Measurements from ENCODE around the gene TLX2.
A peak's percentile ranks its signal among the peaks of the same experiment; 100 is the strongest.

The TLX2 gene

GRCh38 chr2:74496997-74497776 is 17.1 kb upstream of the TLX2 start:
- DNase-seq (ENCODE audit: low read depth in 2 of 2): no peak

GRCh38 chr2:74497777-74498499 is 16.3 kb upstream of the TLX2 start:
- no peak for DNase-seq (ENCODE audit: low read depth in 2 of 2)

- no peak for DNase-seq (ENCODE audit: low read depth in 2 of 2)
Observed at GRCh38 chr2:74498500-74499266, 15.6 kb upstream of the TLX2 start.

- DNase-seq (ENCODE audit: low read depth in 2 of 2): no peak
Observed at GRCh38 chr2:74499267-74499939, 14.8 kb upstream of the TLX2 start, which contains the start of gene LBX2. TSS of gene LBX2 (minus strand) at chr2:74499603. CDS start at chr2:74499537, 66 bp downstream.

GRCh38 chr2:74499940-74500577 is 14.2 kb upstream of the TLX2 start:
- no peak for DNase-seq (ENCODE audit: low read depth in 2 of 2)

GRCh38 chr2:74500578-74500946 is 13.7 kb upstream of the TLX2 start:
- DNase-seq (ENCODE audit: low read depth in 2 of 2): no peak

- no peak for DNase-seq (ENCODE audit: low read depth in 2 of 2)
Observed at GRCh38 chr2:74501335-74502071, 12.7 kb upstream of the TLX2 start.

GRCh38 chr2:74502147-74502719 is 12.0 kb upstream of the TLX2 start:
- no peak for DNase-seq (ENCODE audit: low read depth in 2 of 2)

GRCh38 chr2:74502720-74503505 is 11.3 kb upstream of the TLX2 start:
- DNase-seq (ENCODE audit: low read depth in 2 of 2): no peak

- no peak for DNase-seq (ENCODE audit: low read depth in 2 of 2)
Observed at GRCh38 chr2:74503506-74504475, 10.5 kb upstream of the TLX2 start.

GRCh38 chr2:74504591-74504990 is 9.7 kb upstream of the TLX2 start:
- no peak for DNase-seq (ENCODE audit: low read depth in 2 of 2)

GRCh38 chr2:74505448-74506246 is 8.6 kb upstream of the TLX2 start:
- DNase-seq (ENCODE audit: low read depth in 2 of 2): no peak

- peak; percentile 97 to 99 for DNase-seq (ENCODE audit: low read depth in 2 of 2)
Observed at GRCh38 chr2:74507145-74507925, 6.9 kb upstream of the TLX2 start, which contains the start of gene PCGF1. TSS of gene PCGF1 (minus strand) at chr2:74507695. CDS start at chr2:74507668, 27 bp downstream.

- DNase-seq (ENCODE audit: low read depth in 2 of 2): no peak
Observed at GRCh38 chr2:74507926-74508520, 6.2 kb upstream of the TLX2 start.

GRCh38 chr2:74510272-74510671 is 4.0 kb upstream of the TLX2 start:
- no peak for DNase-seq (ENCODE audit: low read depth in 2 of 2)
